GM21723 (cell line): ENCODE results near the gene CHN1.

Experiments
- ATAC-seq: cut with Tn5 transposase; IDR thresholded peaks from one replicate; pipeline ENCODE4 v1.9.1; 2021; ENCODE audit warnings: mild to moderate bottlenecking, moderate library complexity; ENCODE audit not compliant: unreplicated experiment

The CHN1 gene

DNA sequence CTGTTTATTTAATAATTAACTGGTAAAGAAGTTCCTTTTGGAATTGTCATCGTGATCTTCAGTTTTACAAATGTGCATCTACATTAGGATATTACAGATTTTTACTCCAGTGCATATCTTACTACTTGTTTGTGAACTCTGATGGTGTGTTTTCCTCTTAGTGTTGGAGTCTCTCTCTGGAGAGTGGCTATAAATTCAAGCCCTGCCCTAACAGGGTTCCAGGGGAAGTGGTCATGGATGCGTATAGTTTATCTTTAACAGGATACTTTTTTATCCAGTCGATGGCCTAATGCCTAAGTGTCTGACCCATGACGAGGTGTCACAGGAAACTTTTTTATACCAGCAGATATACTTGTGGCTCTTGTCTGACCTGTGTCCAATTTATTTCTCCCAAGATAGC is 75.4 kb downstream of the CHN1 start:
- ATAC-seq = no peak

DNA sequence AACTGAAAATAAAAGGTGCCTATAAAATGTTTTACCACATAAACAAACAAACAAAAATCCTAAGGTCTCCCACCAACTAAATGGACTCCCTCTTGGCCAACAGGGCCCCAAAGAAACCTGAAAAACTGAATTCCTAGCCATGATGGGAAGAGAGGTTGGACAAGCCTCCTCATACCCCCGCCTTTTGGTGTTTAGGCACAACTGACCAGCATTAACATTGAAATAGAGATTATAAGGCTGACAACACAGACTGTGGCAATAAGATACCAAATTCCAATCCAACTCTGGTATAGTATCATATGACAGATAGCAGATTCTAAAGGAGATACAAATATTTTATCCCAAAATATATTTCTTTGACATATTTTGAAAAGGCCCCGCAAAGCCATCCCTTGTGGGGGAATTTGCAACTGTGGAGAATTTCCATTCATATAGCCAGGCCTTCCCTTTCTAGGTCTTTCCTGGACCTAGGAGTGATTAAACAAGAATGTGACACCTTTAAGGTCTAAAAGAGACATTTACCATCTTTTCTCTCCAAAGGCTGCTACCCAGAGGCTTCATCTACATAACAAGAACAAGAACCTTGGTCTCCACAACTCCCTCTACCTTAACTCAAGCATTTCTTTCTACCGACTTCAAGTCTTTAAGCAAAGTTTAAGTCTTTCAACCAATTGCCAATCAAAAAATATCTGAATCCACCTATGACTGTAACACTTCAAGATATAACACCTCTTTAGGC is 80.0 kb downstream of the CHN1 start:
- ATAC-seq = no peak

GRCh38 chr2:174924061-174924693 is 81.0 kb downstream of the CHN1 start:
- ATAC-seq = no peak

DNA sequence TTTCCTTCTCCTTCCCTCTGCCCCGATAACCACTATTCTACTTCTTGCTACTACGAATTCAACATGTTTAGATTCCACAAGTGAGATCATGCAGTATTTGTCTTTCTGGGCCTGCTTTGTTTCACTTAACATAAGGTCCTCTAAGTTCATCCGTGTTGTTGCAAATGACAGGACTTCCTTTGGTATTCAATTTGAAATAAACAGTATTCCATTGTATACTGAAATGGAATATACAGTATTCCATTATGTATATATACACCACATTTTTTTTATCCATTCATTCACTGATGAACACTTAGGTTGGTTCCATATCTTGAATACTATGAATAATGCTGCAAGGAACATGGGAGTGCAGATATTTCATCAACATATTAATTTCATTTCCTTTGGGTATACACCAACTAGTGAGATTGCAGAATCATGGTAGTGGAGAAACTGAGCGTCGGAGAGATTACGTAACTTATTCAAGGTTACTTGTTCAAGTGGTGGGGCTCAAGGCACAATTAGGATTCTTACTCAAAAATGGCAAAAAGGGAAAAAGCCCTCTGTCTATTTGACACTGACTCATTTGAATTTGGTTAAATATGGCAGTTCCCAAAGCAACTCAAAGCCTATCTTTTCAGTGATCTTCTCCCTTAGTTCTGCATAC is 85.1 kb downstream of the CHN1 start:
- no peak for ATAC-seq

GRCh38 chr2:174918886-174919526 is 86.2 kb downstream of the CHN1 start:
- ATAC-seq = no peak

GRCh38 chr2:174916270-174916930 is 88.8 kb downstream of the CHN1 start:
- no peak for ATAC-seq

DNA sequence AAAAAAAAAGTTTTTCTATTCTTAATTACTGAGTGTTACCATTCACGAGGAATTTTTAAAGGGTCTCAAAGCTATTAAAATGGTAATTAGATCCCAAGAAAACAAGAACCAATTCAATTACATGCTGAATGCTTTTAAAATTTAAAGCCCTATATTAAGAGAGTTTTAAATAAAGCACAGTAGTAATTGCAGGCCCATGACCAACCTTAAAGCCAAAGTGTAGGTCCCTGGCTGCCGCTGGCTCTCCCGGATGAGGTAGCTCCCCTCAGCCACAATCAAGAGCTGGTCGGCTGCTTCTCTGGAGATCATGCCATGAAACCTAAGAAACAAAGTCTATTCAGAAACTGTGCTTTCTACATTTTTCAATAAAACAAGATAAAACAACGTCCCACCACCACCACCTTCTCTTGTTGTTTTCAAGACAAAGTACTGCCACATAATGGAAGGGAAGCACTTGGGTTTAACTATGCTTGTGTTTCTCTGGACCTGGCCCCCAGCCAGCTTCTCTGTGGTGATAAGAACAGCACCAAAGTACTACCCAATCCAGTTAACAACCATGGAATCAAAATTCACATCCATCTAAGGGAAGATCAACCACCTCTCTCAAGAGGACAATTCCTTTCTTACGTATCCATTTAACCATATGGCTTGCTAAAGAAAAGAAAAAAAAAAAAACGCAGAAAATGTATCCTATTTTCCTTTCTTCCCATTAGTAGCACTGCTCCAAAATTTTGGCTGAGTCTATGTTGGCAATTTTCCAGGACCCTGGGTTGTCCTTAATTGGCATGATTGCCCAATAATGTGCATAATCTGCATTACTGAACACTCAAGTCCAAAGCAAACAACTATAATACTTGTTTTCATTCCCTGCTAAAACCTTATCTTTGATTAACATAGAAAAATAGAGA is 90.1 kb downstream of the CHN1 start:
- ATAC-seq = no peak

GRCh38 chr2:174908284-174908683 is 96.9 kb downstream of the CHN1 start:
- ATAC-seq = no peak

- no peak for ATAC-seq
Measured at GRCh38 chr2:174903264-174903556, 102.0 kb downstream of the CHN1 start.

GRCh38 chr2:174902506-174903263 is 102.5 kb downstream of the CHN1 start:
- no peak for ATAC-seq

DNA sequence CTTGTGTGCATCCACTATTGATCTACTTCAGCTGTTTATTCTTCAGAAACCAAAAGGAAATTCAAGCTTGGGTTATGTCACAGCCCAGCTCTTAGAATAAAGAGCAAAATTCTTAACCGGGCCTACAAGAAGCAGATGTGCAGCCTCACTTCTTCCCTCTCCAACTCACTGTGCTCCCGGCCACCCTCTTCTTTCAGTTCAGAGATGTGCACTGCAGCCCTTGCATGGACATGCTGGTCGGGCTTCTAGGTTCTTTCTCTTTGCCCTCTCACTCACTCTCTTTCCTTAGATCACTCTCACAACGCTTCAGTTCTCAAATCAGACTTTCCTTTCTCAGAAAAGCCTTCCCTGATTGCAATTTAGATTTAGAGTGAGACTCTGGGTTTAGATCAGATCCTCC is 104.1 kb downstream of the CHN1 start:
- no peak for ATAC-seq

- ATAC-seq = no peak
Measured at GRCh38 chr2:174897286-174897685, 107.9 kb downstream of the CHN1 start.

GRCh38 chr2:174893018-174893417 is 112.2 kb downstream of the CHN1 start:
- ATAC-seq = no peak

GRCh38 chr2:174892546-174892945 is 112.6 kb downstream of the CHN1 start:
- no peak for ATAC-seq

- ATAC-seq = no peak
Measured at GRCh38 chr2:174888646-174889271, 116.4 kb downstream of the CHN1 start.

DNA sequence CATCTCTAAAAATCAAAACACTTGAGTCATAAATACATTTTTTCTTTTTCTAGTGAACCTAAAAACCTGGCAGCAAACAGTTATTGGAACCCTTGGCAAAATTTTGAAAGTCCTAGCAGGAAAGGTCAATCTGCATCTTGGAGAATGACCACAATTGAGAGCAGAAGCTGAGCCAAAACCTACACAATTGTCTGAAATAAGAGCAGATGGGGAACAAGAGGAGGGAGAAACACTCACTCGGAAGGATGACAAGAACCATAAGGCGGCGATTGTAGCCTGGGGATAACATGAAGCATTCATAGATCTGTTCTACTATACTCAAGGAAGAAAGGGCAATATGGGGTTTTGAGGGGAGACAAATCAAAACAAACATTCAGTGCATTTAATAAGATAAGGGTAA is 117.0 kb downstream of the CHN1 start:
- ATAC-seq = no peak

- ATAC-seq = no peak
Measured at GRCh38 chr2:174882416-174882815, 122.8 kb downstream of the CHN1 start.

DNA sequence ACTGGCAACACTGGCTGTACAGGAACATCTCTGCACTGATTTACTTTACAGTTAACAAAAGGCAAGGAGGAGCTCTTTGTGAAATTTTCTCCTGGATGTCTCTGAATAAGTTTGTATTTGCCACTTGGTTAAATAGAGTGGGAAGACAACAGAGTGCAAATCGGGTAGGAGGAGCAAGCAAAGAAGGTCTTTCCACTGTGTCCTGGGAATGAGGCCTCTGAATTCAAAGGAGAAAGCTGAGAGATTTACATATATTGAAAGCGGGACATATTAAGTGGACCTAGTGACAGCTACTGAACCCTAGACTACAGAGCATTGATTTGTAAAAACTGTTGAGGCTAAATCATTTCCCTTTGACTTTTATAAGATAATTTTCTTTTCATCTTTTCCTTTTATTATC is 123.5 kb downstream of the CHN1 start:
- no peak for ATAC-seq

DNA sequence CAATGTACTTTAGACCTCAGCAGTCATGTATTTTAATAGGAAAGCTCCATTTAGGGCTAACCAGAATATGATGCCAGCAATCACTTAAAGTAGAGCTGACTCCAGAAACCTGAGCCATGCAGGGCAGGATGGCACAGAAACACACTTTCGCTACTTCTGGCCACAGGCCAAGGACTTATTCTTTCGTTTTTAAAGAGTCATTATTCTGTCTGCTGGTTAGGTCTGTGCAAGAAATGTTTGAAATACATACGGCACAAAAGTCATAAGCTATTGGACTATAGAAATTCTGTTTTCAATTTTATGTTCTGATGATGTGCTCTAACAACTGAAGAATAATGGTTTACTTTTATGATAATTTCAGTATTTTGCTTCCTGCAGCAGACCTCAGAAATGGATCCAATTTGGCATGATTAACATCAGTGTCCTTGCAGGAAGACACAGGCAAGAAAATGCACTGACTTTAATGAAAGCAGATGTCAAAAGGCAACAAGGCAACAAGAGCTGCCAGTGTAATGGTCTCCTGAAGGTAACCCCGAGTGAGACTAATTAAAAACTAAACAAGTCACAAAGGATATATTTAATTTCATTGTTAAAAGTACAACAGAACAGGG is 126.5 kb downstream of the CHN1 start:
- no peak for ATAC-seq
